GM21515 (cell line): ENCODE results near the gene FNDC1.
"Not testable (repeated sequence)": the region's sequence is repeated elsewhere in the genome, so short reads cannot be mapped to it uniquely, and the experiment has no call there.

Experiments
- ATAC-seq: cut with Tn5 transposase; IDR thresholded peaks from one replicate; pipeline ENCODE4 v1.9.1; 2021; ENCODE audit not compliant: unreplicated experiment

FNDC1 gene

GRCh38 chr6:159255434-159255951, 86.3 kb downstream of the FNDC1 start:
- ATAC-seq, result no peak

- no peak for ATAC-seq
These were observed 86.9 kb downstream of the FNDC1 start for GRCh38 chr6:159256128-159256527.

- ATAC-seq, result no peak
These were observed 88.6 kb downstream of the FNDC1 start for GRCh38 chr6:159257846-159258245.

- no peak for ATAC-seq
These were observed 90.4 kb downstream of the FNDC1 start for GRCh38 chr6:159259441-159260125.

GRCh38 chr6:159260208-159260607, 91.0 kb downstream of the FNDC1 start:
- ATAC-seq, result no peak

GRCh38 chr6:159261995-159262394, 92.8 kb downstream of the FNDC1 start:
- ATAC-seq, result no peak

GRCh38 chr6:159262586-159262985, 93.4 kb downstream of the FNDC1 start:
- no peak for ATAC-seq

GRCh38 chr6:159267165-159267564, 98.0 kb downstream of the FNDC1 start:
- ATAC-seq, result no peak

GRCh38 chr6:159268511-159268910, 99.3 kb downstream of the FNDC1 start:
- no peak for ATAC-seq

GRCh38 chr6:159271257-159271656, 102.1 kb downstream of the FNDC1 start:
- ATAC-seq, result no peak

- no peak for ATAC-seq
These were observed 109.4 kb downstream of the FNDC1 start for GRCh38 chr6:159278626-159279025.

- no peak for ATAC-seq
These were observed 110.6 kb downstream of the FNDC1 start for GRCh38 chr6:159279790-159280277.

- ATAC-seq, result no peak
These were observed 113.2 kb downstream of the FNDC1 start for GRCh38 chr6:159282421-159282820.

GRCh38 chr6:159284661-159285060, 115.5 kb downstream of the FNDC1 start:
- not testable (repeated sequence) for ATAC-seq

- no peak for ATAC-seq
These were observed 129.6 kb downstream of the FNDC1 start for GRCh38 chr6:159298840-159299239.

- no peak for ATAC-seq
These were observed 130.4 kb downstream of the FNDC1 start for GRCh38 chr6:159299566-159299965.

- ATAC-seq, result no peak
These were observed 132.1 kb downstream of the FNDC1 start for GRCh38 chr6:159301277-159301676.

- no peak for ATAC-seq
These were observed 132.8 kb downstream of the FNDC1 start for GRCh38 chr6:159301810-159302593.

GRCh38 chr6:159302594-159302992, 133.4 kb downstream of the FNDC1 start:
- no peak for ATAC-seq

GRCh38 chr6:159303159-159303558, 134.0 kb downstream of the FNDC1 start:
- no peak for ATAC-seq

- ATAC-seq, result no peak
These were observed 134.6 kb downstream of the FNDC1 start for GRCh38 chr6:159303784-159304183.

- ATAC-seq, result no peak
These were observed 135.4 kb downstream of the FNDC1 start for GRCh38 chr6:159304641-159305040.
